Right lobe of liver (tissue), 4 donors: Measurements from ENCODE around the gene ABHD6.

Experiments used
- POLR2A ChIP-seq: fragments of 450-650 bp; IDR thresholded peaks from one replicate; pipeline ENCODE4 v1.6.1; 2017; ENCODE audit warnings: antibody characterized with exemption, mild to moderate bottlenecking
- TF ChIP-seq, protein P1 (sequence below), 4 donors: fragments of 200-600 bp in 3 of 4; fragments of 450-650 bp in 1 of 4; IDR thresholded peaks; one replicate each; pipeline versions ENCODE4 v1.5.1 to v1.8.0; 2016 to 2022; ENCODE audit warnings: antibody characterized with exemption in 4 of 4, mild to moderate bottlenecking in 2 of 4
- donor health status: DM: no; HTN: no; CAD: no.
- donor health status: DM: no; HTN: no; CAD: no.
- donor health status: DM: no; HTN: yes; CAD: no.

DNA sequence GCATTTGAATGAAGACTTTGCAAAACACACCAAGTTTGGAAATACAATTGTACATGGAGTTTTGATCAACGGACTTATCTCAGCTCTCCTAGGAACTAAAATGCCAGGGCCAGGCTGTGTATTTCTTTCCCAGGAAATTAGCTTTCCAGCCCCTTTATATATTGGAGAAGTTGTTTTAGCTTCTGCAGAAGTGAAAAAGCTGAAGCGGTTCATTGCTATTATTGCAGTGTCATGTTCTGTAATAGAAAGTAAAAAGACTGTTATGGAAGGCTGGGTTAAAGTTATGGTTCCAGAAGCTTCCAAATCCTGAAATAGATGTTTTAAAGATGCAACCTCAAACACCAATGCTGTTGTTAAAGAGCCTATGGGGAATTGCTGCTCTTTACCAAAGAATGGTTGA is 80.2 kb downstream of the ABHD6 start:
- TF ChIP-seq, protein P1, sequence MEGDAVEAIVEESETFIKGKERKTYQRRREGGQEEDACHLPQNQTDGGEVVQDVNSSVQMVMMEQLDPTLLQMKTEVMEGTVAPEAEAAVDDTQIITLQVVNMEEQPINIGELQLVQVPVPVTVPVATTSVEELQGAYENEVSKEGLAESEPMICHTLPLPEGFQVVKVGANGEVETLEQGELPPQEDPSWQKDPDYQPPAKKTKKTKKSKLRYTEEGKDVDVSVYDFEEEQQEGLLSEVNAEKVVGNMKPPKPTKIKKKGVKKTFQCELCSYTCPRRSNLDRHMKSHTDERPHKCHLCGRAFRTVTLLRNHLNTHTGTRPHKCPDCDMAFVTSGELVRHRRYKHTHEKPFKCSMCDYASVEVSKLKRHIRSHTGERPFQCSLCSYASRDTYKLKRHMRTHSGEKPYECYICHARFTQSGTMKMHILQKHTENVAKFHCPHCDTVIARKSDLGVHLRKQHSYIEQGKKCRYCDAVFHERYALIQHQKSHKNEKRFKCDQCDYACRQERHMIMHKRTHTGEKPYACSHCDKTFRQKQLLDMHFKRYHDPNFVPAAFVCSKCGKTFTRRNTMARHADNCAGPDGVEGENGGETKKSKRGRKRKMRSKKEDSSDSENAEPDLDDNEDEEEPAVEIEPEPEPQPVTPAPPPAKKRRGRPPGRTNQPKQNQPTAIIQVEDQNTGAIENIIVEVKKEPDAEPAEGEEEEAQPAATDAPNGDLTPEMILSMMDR (IDR thresholded peaks at IDR 0.05), result no peak
- TF ChIP-seq POLR2A, result no peak
